Astrocyte of the cerebellum (primary cell): ENCODE data around the gene NIPAL3.
A peak's percentile ranks its signal among the peaks of the same experiment; 100 is the strongest.
"Not testable (repeated sequence)": the region's sequence is repeated elsewhere in the genome, so short reads cannot be mapped to it uniquely, and the experiment has no call there.

Experiments
- DNase-seq: peaks from one replicate; pipeline ENCODE4 v3.0.0-alpha.2; 2011; ENCODE audit warnings: low read depth
- H3K4me3 ChIP-seq: 2 replicates; pipeline ENCODE4 v1.5.1; 2011; ENCODE audit warnings: mild to moderate bottlenecking, low read depth, low read length, moderate library complexity
- in situ Hi-C: cut with HindIII; loops from 2 replicates; pipeline ENCODE4 v1.10.0; 2017; ENCODE audit warnings: low sequenced_read_pairs
- TF ChIP-seq, protein P1 (sequence below): IDR thresholded peaks from 2 replicates; pipeline ENCODE4 v1.5.1; 2012; ENCODE audit warnings: low read length, low read depth, moderate library complexity, mild to moderate bottlenecking; ENCODE audit errors: missing control alignments

NIPAL3 gene

DNA sequence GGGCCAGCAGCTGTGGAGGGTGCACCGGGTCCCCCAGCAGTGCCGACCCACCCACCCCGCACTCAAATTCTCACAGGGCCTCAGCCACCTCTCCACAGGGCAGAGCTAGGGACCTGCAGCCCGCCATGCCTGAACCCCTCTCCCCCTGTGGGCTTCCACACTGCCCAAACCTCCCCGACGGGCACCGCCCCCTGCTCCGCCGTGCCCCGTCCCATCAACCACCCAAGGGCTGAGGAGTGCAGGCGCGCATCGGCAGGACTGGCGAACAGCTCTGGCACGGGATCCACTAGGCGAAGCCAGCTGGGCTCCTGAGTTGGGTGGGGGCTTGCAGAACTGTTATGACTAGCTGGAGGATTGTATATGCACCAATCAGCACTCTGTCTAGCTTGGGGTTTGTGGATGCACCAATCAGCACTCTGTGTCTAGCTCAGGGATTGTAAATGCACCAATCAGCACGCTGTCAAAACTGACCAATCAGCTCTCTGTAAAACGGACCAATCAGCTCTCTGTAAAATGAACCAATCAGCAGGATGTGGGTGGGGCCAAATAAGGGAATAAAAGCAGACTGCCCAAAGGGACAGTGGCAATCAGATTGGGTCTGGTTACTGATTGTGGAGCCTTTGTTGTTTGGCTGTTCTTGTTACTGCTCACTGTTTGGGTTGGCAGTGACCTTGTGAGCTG is 74.6 kb downstream of the NIPAL3 start:
- no peak overlapping the region for H3K4me3 ChIP-seq
- no peak for DNase-seq
- in situ Hi-C loops = no loop called here
- TF ChIP-seq, protein P1, sequence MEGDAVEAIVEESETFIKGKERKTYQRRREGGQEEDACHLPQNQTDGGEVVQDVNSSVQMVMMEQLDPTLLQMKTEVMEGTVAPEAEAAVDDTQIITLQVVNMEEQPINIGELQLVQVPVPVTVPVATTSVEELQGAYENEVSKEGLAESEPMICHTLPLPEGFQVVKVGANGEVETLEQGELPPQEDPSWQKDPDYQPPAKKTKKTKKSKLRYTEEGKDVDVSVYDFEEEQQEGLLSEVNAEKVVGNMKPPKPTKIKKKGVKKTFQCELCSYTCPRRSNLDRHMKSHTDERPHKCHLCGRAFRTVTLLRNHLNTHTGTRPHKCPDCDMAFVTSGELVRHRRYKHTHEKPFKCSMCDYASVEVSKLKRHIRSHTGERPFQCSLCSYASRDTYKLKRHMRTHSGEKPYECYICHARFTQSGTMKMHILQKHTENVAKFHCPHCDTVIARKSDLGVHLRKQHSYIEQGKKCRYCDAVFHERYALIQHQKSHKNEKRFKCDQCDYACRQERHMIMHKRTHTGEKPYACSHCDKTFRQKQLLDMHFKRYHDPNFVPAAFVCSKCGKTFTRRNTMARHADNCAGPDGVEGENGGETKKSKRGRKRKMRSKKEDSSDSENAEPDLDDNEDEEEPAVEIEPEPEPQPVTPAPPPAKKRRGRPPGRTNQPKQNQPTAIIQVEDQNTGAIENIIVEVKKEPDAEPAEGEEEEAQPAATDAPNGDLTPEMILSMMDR = no peak

DNA sequence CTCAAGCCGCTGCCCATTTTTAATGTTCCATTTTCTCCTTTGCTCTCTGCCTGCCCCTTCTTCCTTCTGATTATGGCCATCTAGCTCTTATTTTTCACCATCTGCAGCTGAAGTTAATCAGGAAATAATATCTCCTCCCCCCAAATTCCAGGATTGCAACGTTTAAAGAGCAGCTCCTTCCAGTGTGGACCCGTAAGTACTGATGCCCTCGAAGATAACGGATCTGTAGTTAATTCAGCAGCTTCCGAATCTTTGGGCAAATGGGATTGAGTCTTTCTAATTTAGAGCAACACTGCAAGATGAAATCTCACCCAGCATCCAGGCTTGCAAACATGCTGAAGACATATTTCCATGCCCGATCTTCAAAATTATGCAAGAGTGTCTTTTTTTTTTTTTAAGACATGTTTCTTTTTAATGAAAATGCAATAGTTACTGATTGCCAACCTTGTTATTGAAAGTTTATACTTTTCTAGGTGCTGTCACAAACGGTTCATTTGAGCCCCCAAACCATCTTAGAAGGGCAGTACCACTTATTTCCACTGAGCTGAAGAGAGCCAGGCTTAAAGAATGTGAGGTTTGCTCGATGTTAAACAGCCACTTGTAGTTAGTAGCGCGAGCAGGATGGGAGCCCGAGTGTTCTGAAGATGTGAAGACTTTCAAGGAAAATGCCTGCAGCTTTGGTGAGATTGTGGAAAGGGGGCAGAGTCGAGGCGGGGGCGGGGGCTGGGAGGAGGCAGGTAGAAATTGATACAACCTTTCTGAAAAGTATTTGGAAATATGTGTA is 76.2 kb downstream of the NIPAL3 start:
- H3K4me3 ChIP-seq = no peak overlapping the region
- in situ Hi-C loops = no loop called here

DNA sequence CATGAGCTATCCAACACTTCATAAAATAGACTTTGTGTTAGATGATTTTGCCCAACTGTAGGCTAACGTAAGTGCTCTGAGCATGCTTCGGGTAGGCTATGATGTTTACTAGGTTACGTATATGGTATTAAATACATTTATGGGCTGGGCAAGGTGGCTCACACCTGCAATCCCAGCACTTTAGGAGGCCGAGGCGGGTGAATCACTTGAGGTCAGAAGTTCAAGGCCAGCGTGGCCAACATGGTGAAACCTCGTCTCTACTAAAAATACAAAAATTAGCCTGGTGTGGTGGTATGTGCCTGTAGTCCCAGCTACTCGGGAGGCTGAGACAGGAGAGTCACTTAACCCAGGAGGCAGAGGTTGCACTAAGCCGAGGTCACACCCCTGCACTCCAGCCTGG is 77.3 kb downstream of the NIPAL3 start:
- H3K4me3 ChIP-seq, in situ Hi-C loops, DNase-seq: not testable (repeated sequence)

More for the DNA sequence above, 76.2 kb downstream of the NIPAL3 start:
- TF ChIP-seq, protein P1 = peak; percentile 10
- no peak for DNase-seq

DNA sequence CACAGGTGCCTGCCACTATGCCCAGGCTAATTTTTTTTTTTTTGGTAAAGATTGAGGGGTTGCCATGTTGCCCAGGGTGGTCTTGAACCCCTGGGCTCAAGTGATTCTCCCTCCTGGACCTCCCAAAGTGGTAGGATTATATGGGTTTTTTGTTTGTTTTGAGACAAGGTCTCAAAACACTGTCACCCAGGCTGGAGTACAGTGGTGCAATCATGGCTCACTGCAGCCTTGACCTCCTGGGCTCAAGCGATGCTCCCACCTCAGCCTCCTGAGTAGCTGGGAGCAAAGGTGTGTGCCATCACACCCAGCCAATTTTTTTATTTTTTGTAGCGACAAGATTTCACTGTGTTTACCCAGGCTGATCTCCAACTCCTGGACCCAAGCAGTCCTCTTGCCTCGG is 78.2 kb downstream of the NIPAL3 start:
- H3K4me3 ChIP-seq = no peak overlapping the region
- TF ChIP-seq, protein P1 = no peak
- in situ Hi-C loops = no loop called here
- DNase-seq = no peak

DNA sequence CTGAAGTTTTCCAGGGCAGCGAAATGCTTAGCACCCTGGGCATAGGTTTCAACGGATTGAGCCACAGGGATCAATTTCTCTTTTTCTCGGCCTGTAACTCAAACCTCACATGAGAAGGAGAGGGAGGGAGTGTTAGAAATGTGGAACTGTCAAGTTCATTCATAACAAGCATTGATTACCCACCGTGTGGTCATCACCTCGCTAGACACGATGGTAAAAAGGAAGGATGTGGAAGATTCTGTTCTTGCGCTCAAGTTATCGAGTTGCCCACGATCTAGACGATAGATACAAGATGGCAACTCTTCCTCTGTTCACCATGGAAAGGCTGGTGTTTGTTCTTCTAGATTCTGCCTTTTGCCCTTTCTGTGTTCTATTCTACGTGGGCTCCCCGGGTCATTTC is 83.0 kb downstream of the NIPAL3 start:
- no peak for DNase-seq
- in situ Hi-C loops = no loop called here
- no peak overlapping the region for H3K4me3 ChIP-seq
- TF ChIP-seq, protein P1 = no peak

DNA sequence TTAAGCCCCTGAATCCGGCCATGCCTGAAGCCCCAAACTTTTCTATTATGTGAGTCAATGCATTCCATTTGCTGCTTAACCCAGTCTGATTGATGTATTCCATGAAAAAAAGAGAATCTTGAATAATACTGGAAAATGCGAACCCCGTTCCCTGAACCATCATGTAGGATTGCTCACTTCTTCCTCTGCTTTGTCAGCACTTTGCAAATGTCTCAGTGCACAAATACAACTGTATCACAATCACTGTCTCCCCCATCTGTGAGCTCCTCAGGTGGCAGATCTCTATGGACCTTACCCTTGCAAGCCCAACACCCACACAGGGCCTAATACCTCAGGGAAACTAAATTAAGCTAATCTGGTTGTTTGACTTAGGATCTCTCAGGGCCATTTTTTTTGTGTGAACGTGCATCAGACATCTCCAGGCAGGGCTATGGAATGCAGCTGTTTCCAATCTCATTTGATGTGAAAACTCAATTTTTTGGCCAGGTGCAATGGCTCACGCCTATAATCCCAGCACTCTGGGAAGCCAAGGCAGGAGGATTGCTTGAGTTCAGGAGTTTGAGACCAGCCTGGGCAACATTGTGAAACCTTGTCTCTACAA is 84.9 kb downstream of the NIPAL3 start:
- in situ Hi-C loops = no loop called here
- H3K4me3 ChIP-seq = no peak overlapping the region
- no peak for DNase-seq
- TF ChIP-seq, protein P1 = no peak

DNA sequence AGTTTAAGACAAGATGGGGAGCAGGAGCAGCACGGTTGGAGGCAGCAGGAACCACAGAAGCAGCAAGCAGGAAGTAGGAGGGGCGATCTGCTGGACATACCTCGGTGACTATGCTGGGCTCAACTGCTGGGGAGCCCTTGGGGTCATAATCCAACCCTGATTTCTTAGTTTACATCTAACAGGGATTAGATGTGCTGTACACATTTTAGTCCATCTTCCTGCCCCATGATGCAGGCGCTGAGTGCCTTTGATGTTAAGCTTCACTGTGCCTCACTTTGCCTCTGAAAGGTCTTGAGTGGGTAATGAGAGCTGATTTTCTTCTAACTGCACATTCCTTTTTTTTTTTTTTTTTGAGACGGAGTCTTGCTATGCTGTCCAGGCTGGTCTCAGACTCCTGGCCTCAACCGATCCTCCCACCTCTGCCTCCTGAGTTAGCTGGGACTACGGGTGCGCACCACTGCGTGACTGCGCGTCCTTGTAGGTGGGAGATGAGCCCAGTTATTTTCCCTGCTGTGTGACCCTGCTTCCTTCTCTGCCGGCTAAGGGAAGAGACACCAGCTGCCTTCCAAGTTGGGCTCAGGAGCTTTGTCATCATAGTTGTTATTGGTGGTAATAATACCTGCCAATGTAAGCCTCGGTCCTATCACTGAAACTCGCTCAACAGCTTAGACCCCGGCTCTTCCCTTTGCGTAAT is 85.9 kb downstream of the NIPAL3 start:
- peak overlapping the region; percentile 68 for H3K4me3 ChIP-seq
- TF ChIP-seq, protein P1 = no peak
- DNase-seq = no peak
- in situ Hi-C loops = no loop called here
